K562 (cell line): ENCODE data around the gene DSCAM. TPM values are rescaled to one million over a fixed set of nuclear protein-coding genes. Genes with fewer than 3 reads are reported as not detected.

Experiments
- ATAC-seq: fragments of 200-7000 bp; cut with Tn5 transposase; 3 replicates; pipeline ENCODE4 v1.9.1; 2020; ENCODE audit warnings: moderate library complexity
- BruUV-seq: library from RNA; stranded (reverse); fragments of 400-500 nt; replicated peaks from 2 replicates; lab custom pipeline; 2021; lab: Mats Ljungman, UMichigan
- CTCF ChIA-PET: fragments of 300-600 bp; formaldehyde crosslinking; extraction: SDS; loops from one replicate; lab custom pipeline; 2021; ENCODE audit warnings: low intra/inter-chr PET ratio; lab: Yijun Ruan, JAX
- POLR2A ChIA-PET: fragments of 300-600, 350-650 bp; sonication (Branson Sonifier 250); formaldehyde crosslinking; extraction: SDS; loops from one replicate; lab custom pipeline; 2021; ENCODE audit warnings: antibody characterized with exemption, inconsistent platforms; lab: Yijun Ruan, JAX
- DNase-seq, 4 experiments: peaks; one replicate each; pipeline versions ENCODE4 v3.0.0 to v3.0.0-alpha.2; 2011 to 2018; ENCODE audit warnings: low spot score in 3 of 4, mixed read lengths in 3 of 4; ENCODE audit errors: extremely low read depth in 1 of 4
- FAIRE-seq: peaks from 2 replicates; lab custom pipeline; 2011; peaks lifted over from hg19 to GRCh38; lab: Jason Lieb, UNC
- H2AFZ ChIP-seq: 2 replicates; pipeline ENCODE4 v1.6.0; 2011; ENCODE audit warnings: low read depth, low read length, control low read depth, inconsistent platforms
- H3K27ac ChIP-seq: fragments of 200-600 bp; 3 replicates; pipeline ENCODE4 v1.8.0; 2011; ENCODE audit warnings: low read depth, mild to moderate bottlenecking, control low read depth, inconsistent platforms, low read length, moderate library complexity, mixed read lengths; ENCODE audit errors: extremely low read depth
- H3K27me3 ChIP-seq, 2 experiments: fragments of 300-600 bp in 1 of 2; 2 replicates in 1 of 2; 3 replicates in 1 of 2; pipeline versions ENCODE4 v1.6.0 to v1.8.0; 2011; ENCODE audit warnings: inconsistent platforms in 2 of 2, low read length in 2 of 2, mild to moderate bottlenecking in 1 of 2, mixed read lengths in 1 of 2, moderate library complexity in 1 of 2; ENCODE audit not compliant: control insufficient read depth in 2 of 2, insufficient read depth in 2 of 2
- H3K36me3 ChIP-seq: fragments of 300-600 bp; 3 replicates; pipeline ENCODE4 v1.8.0; 2011; ENCODE audit warnings: mild to moderate bottlenecking, low read length, inconsistent platforms; ENCODE audit not compliant: control insufficient read depth, insufficient read depth
- H3K4me1 ChIP-seq, 2 experiments: fragments of 200-600 bp in 1 of 2; replicated peaks in 1 of 2; 2 replicates in 1 of 2; 3 replicates in 1 of 2; pipeline versions ENCODE4 v1.5.1 to v1.8.0; 2011; ENCODE audit warnings: inconsistent platforms in 2 of 2, low read length in 2 of 2, mild to moderate bottlenecking in 1 of 2, mixed read lengths in 1 of 2, moderate library complexity in 1 of 2; ENCODE audit not compliant: control insufficient read depth in 2 of 2, insufficient read depth in 2 of 2
- H3K4me2 ChIP-seq: 2 replicates; pipeline ENCODE4 v1.6.1; 2011; ENCODE audit warnings: low read length, control low read depth, inconsistent platforms, mixed read lengths; ENCODE audit not compliant: insufficient read depth
- H3K4me3 ChIP-seq: fragments of 200-600 bp; sonication (generic), shearing (Covaris generic); 2 replicates; pipeline ENCODE4 v1.5.1; 2016; ENCODE audit warnings: control low read depth, inconsistent platforms
- H3K79me2 ChIP-seq: fragments of 200-600 bp; 3 replicates; pipeline ENCODE4 v1.8.0; 2011; ENCODE audit warnings: low read length, inconsistent platforms; ENCODE audit not compliant: control insufficient read depth, insufficient read depth
- H3K9ac ChIP-seq, 2 experiments: 2 replicates each; pipeline versions ENCODE4 v1.6.0 to v1.6.1; 2011; ENCODE audit warnings: low read depth in 2 of 2, low read length in 2 of 2, control low read depth in 1 of 2, inconsistent platforms in 1 of 2, mild to moderate bottlenecking in 1 of 2, mixed read lengths in 1 of 2; ENCODE audit not compliant: insufficient read depth in 1 of 2
- H3K9me1 ChIP-seq: one replicate; pipeline ENCODE4 v1.6.0; 2011; ENCODE audit warnings: inconsistent platforms, mild to moderate bottlenecking, low read length, moderate library complexity; ENCODE audit not compliant: control insufficient read depth, insufficient read depth
- H3K9me3 ChIP-seq: replicated peaks from 2 replicates; pipeline ENCODE4 v1.5.1; 2011; ENCODE audit warnings: low read depth, low read length, inconsistent platforms; ENCODE audit not compliant: control insufficient read depth, insufficient read depth
- H4K20me1 ChIP-seq: replicated peaks from 2 replicates; pipeline ENCODE4 v1.6.1; 2011; ENCODE audit warnings: low read length, inconsistent platforms, mixed read lengths; ENCODE audit not compliant: control insufficient read depth, insufficient read depth
- BDP1 ChIP-seq: IDR thresholded peaks from 3 replicates; pipeline ENCODE4 v1.6.1; 2011; ENCODE audit not compliant: insufficient read length, insufficient read depth
- CBX5 ChIP-seq: IDR thresholded peaks from 2 replicates; pipeline ENCODE4 v1.6.1; 2014; ENCODE audit warnings: low read depth, borderline replicate concordance
- HNRNPK ChIP-seq: fragments of 200-400 bp; formaldehyde crosslinking; IDR thresholded peaks from one replicate; pipeline ENCODE4 v1.6.1; 2018; ENCODE audit warnings: mild to moderate bottlenecking, low read depth, low read length; ENCODE audit not compliant: poor library complexity, severe bottlenecking
- KLF13 ChIP-seq: fragments of 450-650 bp; IDR thresholded peaks from 2 replicates; pipeline ENCODE4 v1.6.1; 2016; ENCODE audit warnings: missing genetic modification characterization, low read depth, mild to moderate bottlenecking, missing compliant biosample characterization, moderate library complexity, borderline replicate concordance
- MECOM ChIP-seq: fragments of 250-450 bp; sonication (Bioruptor Pico); IDR thresholded peaks from 2 replicates; pipeline ENCODE4 v1.8.0; 2022; ENCODE audit warnings: inconsistent platforms
- SRSF7 ChIP-seq: fragments of 200-400 bp; formaldehyde crosslinking; optimal IDR thresholded peaks from 2 replicates; pipeline ENCODE3; 2017; ENCODE audit warnings: mild to moderate bottlenecking, low read depth, low read length
- TAF9B ChIP-seq: fragments of 450-650 bp; IDR thresholded peaks from 2 replicates; pipeline ENCODE4 v1.6.1; 2018; ENCODE audit warnings: mild to moderate bottlenecking; ENCODE audit not compliant: partially characterized antibody
- TARDBP ChIP-seq: fragments of 450-650 bp; IDR thresholded peaks from 2 replicates; pipeline ENCODE4 v1.6.1; 2016
- XRCC5 ChIP-seq: fragments of 200-400 bp; formaldehyde crosslinking; IDR thresholded peaks from 2 replicates; pipeline ENCODE4 v1.6.1; 2017; ENCODE audit warnings: low read depth, mild to moderate bottlenecking, low read length
- ZBTB17 ChIP-seq: fragments of 450-650 bp; formaldehyde crosslinking; IDR thresholded peaks from 2 replicates; pipeline ENCODE4 v1.4.0; 2020; ENCODE audit warnings: mild to moderate bottlenecking
- ZNF133 ChIP-seq: fragments of 250-450 bp; sonication (Bioruptor Pico); IDR thresholded peaks from 2 replicates; pipeline ENCODE4 v1.4.0; 2020; ENCODE audit warnings: mild to moderate bottlenecking
- WGBS: fragments of 100-300 bp; shearing (Covaris generic); methylation state at CpG from one replicate; pipeline ENCODE4 v1.1.6; 2016; ENCODE audit warnings: low coverage, mixed read lengths; ENCODE audit not compliant: insufficient coverage; ENCODE audit errors: missing lambda C conversion rate; 5-methylcytosine and 5-hydroxymethylcytosine counted together
- in situ Hi-C: fragments of 300-500 bp; cut with MboI; formaldehyde crosslinking; loops from 4 replicates; pipeline ENCODE4 v1.15.0; 2018; ENCODE audit warnings: inconsistent platforms, mixed read lengths
- intact Hi-C: fragments of 100-400 bp; cut with micrococcal nuclease; formaldehyde crosslinking; loops from 2 replicates; pipeline ENCODE4 v1.14.2; 2022
- polyA plus RNA-seq, 8 experiments: library from polyadenylated mRNA; depleted of rRNA in 4 of 8; stranded (reverse) in 5 of 8; unstranded in 3 of 8; fragments of >200 nt; fragmentation: Nextera tagmentation in 2 of 8; fragmentation: Illumina TruSeq in 1 of 8; extraction: Ambion mirVana in 2 of 8; extraction: Trizol in 1 of 8; gene quantifications; 2 replicates each; pipeline versions ENCODE4 v1.2.1 to v1.2.3, GENCODE V29; 2011 to 2014; ENCODE audit warnings: inconsistent platforms in 1 of 8, missing spikeins in 1 of 8
- total RNA-seq, 7 experiments: library from RNA; depleted of rRNA in 6 of 7; stranded (reverse); fragments of >200 nt in 6 of 7; fragmentation: Illumina TruSeq in 2 of 7; extraction: Trizol in 2 of 7; gene quantifications; 2 replicates each; pipeline versions ENCODE4 v1.2.1 to v1.2.3, GENCODE V29; 2011 to 2021; ENCODE audit warnings: low replicate concordance in 1 of 7
- TF ChIP-seq, protein P1 (sequence below): fragments of 250-450 bp; sonication (Bioruptor Pico); IDR thresholded peaks from 2 replicates; pipeline ENCODE4 v1.4.0; 2020; ENCODE audit warnings: mild to moderate bottlenecking, moderate library complexity
- TF ChIP-seq, protein P2 (sequence below): fragments of 450-650 bp; IDR thresholded peaks from one replicate; pipeline ENCODE4 v1.6.1; 2018; ENCODE audit warnings: mild to moderate bottlenecking, moderate library complexity; ENCODE audit not compliant: partially characterized antibody

The DSCAM gene
- total and polyA plus RNA-seq, 9 of the 15 experiments (the other 6 are each of a cell fraction or from before 2014, with no cell fraction given): not detected

DNA sequence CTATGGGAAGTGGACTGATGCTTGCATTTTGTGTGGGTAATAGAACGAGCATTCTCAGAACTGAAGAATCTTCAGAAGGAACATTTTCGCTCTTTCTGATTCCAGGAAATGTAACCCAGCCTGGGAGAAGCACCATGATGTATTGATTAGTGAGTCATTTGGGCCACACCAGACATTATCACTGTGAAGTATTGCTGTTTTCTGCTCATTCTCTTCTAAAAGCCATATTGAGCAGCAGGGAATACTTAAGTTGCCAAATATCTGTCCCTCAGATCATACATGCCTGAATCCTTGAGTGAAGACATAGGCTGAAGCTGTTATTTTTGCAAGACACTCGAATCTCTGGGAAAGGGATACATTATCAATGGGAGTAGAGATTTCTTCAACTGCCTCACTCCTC, 766.6 kb downstream of the DSCAM start:
- ChIA-PET POLR2A (interaction anchor here (0.9 kb wide), 1 partner anchor 12 kb away, joined by 5 read pairs; no protein-coding TSS in a partner anchor), CTCF (no interaction called here)
- DNase-seq (no peak), ATAC-seq (no peak), FAIRE-seq (no peak)
- Histone ChIP-seq H3K4me2 (no peak overlapping the region), H2AFZ (no peak overlapping the region), H3K4me1 (no peaks in the 10 kb centered on the region), H3K36me3 (no peaks in the 10 kb centered on the region), H3K9me1 (no peaks in the 10 kb centered on the region), H3K27me3 (no peaks in the 10 kb centered on the region), H3K9me3 (0 out of 2 replicates have a peak, but pooled peaks cover 3% of the 10 kb centered on the region), H3K9ac (no peak overlapping the region), H3K79me2 (no peaks in the 10 kb centered on the region), H3K4me3 (no peak overlapping the region), H3K27ac (no peak overlapping the region), H4K20me1 (no peaks in the 10 kb centered on the region)
- WGBS: 0% methylated on average over 3 of the region's 3 CpGs
- no TSS peak for BruUV-seq
- intact Hi-C loops (no loop called here), in situ Hi-C loops (no loop called here)
- no peak for TF ChIP-seq MECOM

DNA sequence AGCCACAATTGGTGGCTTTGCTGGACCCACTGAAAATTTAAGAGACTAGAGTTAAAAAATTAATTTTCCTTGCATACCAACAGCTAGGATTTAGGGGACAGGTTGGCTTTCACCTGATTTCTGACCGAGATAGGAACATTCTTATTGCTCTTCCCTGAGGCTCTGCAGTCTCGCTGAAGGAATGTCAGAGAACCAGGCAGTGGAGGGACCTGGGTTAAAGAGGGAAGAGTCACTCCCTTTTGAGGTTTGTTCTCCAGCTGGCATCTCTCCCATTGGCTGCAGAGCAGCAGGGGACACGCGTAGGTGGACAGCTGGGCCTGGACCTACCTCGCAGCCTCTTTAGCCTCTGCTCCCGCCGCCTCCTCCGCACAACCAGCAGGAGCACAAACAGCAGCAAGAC, 772.2 kb downstream of the DSCAM start:
- ATAC-seq: no peak
- no peak overlapping the region for H3K4me3 ChIP-seq
- WGBS: 2% methylated on average over 8 of the region's 8 CpGs
- no peak overlapping the region for H3K27ac ChIP-seq
- H3K27me3 ChIP-seq: no peaks in the 10 kb centered on the region
- H4K20me1 ChIP-seq: no peaks in the 10 kb centered on the region
- CTCF ChIA-PET: no interaction called here
- no peak overlapping the region for H3K4me2 ChIP-seq
- H3K36me3 ChIP-seq: no peaks in the 10 kb centered on the region
- H3K79me2 ChIP-seq: no peaks in the 10 kb centered on the region
- H3K9ac ChIP-seq: no peak overlapping the region
- in situ Hi-C loops: no loop called here
- FAIRE-seq: no peak
- POLR2A ChIA-PET: no interaction called here
- no peak overlapping the region for H2AFZ ChIP-seq
- no peaks in the 10 kb centered on the region for H3K4me1 ChIP-seq
- intact Hi-C loops: no loop called here
- H3K9me1 ChIP-seq: no peaks in the 10 kb centered on the region
- DNase-seq: no peak
- BruUV-seq: no TSS peak
- no peaks in the 10 kb centered on the region for H3K9me3 ChIP-seq
- TF ChIP-seq, protein P1, sequence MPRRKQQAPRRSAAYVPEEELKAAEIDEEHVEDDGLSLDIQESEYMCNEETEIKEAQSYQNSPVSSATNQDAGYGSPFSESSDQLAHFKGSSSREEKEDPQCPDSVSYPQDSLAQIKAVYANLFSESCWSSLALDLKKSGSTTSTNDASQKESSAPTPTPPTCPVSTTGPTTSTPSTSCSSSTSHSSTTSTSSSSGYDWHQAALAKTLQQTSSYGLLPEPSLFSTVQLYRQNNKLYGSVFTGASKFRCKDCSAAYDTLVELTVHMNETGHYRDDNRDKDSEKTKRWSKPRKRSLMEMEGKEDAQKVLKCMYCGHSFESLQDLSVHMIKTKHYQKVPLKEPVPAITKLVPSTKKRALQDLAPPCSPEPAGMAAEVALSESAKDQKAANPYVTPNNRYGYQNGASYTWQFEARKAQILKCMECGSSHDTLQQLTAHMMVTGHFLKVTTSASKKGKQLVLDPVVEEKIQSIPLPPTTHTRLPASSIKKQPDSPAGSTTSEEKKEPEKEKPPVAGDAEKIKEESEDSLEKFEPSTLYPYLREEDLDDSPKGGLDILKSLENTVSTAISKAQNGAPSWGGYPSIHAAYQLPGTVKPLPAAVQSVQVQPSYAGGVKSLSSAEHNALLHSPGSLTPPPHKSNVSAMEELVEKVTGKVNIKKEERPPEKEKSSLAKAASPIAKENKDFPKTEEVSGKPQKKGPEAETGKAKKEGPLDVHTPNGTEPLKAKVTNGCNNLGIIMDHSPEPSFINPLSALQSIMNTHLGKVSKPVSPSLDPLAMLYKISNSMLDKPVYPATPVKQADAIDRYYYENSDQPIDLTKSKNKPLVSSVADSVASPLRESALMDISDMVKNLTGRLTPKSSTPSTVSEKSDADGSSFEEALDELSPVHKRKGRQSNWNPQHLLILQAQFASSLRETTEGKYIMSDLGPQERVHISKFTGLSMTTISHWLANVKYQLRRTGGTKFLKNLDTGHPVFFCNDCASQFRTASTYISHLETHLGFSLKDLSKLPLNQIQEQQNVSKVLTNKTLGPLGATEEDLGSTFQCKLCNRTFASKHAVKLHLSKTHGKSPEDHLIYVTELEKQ: no peak
- TF ChIP-seq, protein P2, sequence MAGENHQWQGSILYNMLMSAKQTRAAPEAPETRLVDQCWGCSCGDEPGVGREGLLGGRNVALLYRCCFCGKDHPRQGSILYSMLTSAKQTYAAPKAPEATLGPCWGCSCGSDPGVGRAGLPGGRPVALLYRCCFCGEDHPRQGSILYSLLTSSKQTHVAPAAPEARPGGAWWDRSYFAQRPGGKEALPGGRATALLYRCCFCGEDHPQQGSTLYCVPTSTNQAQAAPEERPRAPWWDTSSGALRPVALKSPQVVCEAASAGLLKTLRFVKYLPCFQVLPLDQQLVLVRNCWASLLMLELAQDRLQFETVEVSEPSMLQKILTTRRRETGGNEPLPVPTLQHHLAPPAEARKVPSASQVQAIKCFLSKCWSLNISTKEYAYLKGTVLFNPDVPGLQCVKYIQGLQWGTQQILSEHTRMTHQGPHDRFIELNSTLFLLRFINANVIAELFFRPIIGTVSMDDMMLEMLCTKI: no peak
- TF ChIP-seq BDP1: no peak
- no peak for TF ChIP-seq SRSF7
- TF ChIP-seq ZNF133: no peak
- no peak for TF ChIP-seq TAF9B
- no peak for TF ChIP-seq KLF13 (tag)
- no peak for TF ChIP-seq TARDBP
- no peak for TF ChIP-seq ZBTB17 (CRISPR knock-in tag)
- no peak for TF ChIP-seq XRCC5
- TF ChIP-seq CBX5: no peak
- TF ChIP-seq HNRNPK: no peak
